DMS79 treated with DMSO at 0.1 percent for 48 hours (cell line): ENCODE data around the gene JPH3.

Experiments used
- DNase-seq: peaks from one replicate; lab custom pipeline; 2025; lab: John Stamatoyannopoulos, UW

The JPH3 gene

DNA sequence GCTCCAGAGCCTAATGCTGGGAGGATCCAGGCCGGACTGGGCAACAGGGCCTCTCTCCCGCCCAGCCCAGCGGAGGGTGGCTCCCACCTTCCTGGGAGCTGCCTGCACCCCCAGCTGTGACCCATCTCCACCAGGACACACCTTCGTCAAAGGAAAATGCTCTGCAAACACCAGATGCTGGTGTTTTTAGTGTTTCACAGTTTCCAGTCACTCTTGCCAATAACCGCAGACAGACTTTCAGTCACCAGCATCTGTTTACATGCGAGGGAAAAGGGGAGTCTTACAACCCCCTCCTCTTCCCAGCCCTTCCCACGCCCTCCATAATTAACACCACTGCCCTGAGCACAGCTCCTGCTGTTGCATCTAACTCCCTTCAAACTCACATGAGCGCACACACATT lies 138.1 kb downstream of the JPH3 start:
- no peak for DNase-seq

DNA sequence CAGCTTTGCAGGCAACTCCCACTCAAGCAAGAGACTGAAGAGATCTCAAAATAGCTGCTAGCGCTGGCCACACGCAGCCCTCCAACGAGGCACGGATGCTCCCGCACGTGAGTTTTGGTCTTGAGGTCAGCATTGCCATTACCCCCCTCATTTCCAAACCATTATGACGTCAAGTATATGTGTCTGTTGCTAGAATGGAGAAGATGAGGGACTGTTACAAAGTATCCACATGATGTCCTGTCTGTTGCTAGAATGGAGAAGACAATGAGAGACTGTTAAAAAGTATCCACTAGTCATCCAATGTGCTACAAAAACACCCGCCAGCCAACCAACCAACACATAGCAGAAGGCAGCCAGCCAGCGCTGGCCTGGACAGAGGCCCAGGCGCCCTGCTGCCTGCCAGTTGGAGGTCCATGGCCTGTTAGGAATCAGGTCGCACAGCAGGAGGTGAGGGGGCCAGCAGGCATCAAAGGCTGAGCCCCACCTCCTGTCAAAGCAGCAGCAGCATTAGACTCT lies 138.7 kb downstream of the JPH3 start:
- DNase-seq, result no peak

DNA sequence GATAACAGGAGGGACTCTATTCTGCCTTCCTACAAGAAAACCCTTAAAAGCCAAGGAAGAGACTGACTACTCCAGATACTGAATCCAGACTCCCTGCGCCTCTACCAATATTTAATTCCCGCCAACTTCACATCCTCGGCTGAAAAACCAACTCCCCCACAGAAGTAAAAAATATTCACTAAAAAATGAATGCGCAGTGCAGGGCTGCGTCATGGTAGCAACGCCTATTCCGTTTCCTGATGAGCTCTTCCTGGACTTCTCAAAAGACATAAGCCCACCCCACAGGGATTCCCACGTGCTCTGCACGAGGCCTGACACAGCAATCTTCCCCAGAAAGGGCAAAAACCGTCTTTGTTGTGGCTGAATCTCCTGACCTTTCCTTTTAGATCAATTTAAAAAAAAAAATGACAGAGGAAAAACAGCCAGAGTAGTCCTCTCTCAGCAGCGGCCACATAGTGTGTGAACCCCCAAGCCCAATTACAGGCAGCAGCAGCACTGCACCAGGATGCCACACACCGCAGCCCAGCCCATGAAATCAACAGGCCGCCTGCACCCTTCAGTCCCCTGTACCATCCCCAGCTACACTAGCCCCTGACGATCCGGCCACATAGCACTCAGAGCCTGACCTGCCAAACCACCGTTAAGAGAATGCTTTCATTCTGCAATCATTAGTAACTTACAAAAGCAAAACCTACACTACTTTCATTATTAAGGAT lies 139.6 kb downstream of the JPH3 start:
- no peak for DNase-seq

DNA sequence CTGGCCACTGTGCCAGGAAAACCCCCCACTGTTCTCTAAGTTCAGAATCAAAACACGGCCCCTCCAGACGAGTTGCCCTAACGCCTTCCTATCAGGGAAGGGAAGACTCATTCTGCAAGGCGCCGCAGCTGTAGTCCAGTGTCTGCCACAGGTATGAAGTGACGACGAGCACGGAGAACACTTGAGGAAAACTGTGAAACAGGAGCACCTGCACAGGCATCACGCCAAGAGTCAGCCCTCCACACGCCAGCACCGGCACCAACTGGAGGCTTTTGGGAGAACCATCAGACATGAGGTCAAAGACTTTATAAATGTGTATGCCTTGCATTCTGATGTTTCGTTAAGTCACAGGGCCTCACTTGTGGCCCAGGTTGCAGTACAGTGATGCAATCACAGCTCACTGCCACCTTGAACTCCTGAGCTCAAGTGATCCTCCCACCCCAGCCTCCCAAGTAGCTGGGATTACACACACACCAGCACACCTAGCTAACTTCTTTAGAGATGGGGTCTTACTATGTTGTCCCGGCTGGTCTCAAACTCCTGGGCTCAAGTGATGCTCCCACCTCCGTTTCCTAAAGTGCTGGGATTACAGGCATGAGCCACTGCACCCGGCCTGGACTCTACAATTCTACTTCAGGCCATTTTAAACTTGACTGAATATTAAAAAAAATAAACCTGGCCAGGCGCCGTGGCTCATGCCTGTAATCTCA lies 140.6 kb downstream of the JPH3 start:
- peak; percentile 76 for DNase-seq

DNA sequence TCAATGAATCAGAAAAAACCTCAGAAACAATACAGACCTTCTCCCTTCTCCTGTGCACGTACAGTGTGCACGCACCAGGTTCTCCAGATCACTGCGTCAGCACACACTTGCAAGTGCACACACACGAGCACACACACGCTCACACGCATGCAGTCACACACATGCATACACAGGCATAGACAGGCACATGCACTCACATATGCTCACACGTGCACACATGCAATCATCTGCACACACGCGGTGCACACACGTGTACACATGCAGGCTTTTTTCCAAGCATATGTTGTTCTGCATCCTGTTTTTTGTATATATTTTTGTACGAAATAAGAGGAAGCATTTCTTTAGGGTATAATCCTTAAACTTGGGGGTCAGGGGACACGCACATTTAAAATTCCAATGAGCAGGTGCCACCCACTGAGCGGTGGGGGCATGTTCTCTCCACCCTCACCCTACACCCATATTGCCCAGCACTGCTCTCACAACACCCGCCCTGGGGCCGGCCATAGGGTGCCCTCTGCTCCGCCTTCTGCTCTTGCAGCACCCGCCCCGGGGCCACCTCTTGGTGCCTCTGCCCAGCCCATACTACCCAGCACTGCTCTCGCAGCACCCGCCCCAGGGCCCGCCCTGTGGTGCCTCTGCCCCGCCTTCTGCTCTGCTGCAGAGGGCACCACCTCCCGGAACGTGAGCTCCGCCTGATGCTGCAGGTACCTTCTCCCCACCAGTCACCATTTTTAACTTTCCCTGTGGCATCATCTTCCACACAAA lies 142.6 kb downstream of the JPH3 start:
- DNase-seq, result no peak

DNA sequence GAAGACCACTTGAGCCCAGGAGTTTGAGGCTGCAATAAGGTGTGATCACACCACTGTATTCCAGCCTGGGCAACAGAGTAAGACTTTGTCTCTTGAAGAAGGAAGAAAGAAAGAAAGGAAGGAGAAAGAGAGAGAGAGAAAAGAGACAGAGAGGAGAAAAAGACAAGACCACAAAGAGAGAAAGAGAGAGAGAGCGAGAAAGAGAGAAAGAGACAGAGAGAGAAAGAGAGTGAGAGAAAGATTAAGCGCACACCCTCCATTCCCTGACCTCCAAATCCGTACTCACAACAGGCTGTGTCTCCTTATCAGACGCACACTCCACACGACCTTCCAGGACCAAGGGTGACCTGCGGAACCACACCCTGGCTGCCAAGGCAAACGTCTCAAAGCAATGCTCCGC lies 143.9 kb downstream of the JPH3 start:
- no peak for DNase-seq
